NB4 (cell line): ENCODE data around the gene FAM72D.
"Not testable (repeated sequence)": the region's sequence is repeated elsewhere in the genome, so short reads cannot be mapped to it uniquely, and the experiment has no call there.

Experiments used
- POLR2A ChIP-seq: IDR thresholded peaks from 2 replicates; pipeline ENCODE4 v1.6.1; 2011; ENCODE audit warnings: mild to moderate bottlenecking; ENCODE audit not compliant: insufficient read length; ENCODE audit errors: extremely low read depth
- TF ChIP-seq, protein P1 (sequence below): IDR thresholded peaks from one replicate; pipeline ENCODE4 v1.5.1; 2012; ENCODE audit warnings: low read depth, low read length

DNA sequence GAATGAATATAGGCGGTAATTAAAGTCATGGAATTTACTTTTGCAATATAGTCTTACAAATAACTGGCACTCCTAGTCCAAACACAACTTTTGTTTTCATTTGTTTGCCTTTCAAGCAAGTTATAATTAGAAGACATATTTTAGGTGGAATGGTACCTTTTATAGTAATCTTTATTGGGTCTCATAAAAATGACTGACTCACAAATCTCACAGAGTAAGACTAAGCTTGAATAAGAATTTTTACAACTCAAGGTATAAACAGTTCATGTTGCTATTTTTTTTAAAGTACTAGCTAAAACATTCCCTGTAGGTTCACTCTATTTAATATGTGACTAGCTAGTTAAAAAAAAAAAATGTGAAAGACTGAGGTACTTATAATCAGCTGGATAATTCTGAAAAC is 6.0 kb downstream of the FAM72D start:
- TF ChIP-seq POLR2A: not testable (repeated sequence)
- TF ChIP-seq, protein P1, sequence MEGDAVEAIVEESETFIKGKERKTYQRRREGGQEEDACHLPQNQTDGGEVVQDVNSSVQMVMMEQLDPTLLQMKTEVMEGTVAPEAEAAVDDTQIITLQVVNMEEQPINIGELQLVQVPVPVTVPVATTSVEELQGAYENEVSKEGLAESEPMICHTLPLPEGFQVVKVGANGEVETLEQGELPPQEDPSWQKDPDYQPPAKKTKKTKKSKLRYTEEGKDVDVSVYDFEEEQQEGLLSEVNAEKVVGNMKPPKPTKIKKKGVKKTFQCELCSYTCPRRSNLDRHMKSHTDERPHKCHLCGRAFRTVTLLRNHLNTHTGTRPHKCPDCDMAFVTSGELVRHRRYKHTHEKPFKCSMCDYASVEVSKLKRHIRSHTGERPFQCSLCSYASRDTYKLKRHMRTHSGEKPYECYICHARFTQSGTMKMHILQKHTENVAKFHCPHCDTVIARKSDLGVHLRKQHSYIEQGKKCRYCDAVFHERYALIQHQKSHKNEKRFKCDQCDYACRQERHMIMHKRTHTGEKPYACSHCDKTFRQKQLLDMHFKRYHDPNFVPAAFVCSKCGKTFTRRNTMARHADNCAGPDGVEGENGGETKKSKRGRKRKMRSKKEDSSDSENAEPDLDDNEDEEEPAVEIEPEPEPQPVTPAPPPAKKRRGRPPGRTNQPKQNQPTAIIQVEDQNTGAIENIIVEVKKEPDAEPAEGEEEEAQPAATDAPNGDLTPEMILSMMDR: not testable (repeated sequence)
